HepG2 (cell line): Measurements from ENCODE around the gene WDR83. TPM values are rescaled to one million over a fixed set of nuclear protein-coding genes. Genes with fewer than 3 reads are reported as not detected.
A peak's percentile ranks its signal among the peaks of the same experiment; 100 is the strongest.

Experiments used
- AGO2 ChIP-seq: fragments of 200-400 bp; formaldehyde crosslinking; optimal IDR thresholded peaks from 2 replicates; pipeline ENCODE3; 2017; ENCODE audit warnings: mild to moderate bottlenecking, low read depth, low read length, moderate library complexity
- NCOA1 ChIP-seq: sonication (generic); formaldehyde crosslinking; IDR thresholded peaks from 2 replicates; pipeline ENCODE4 v1.9.0; 2021; ENCODE audit warnings: missing genetic modification reagents
- NR1H2 ChIP-seq: sonication (generic); formaldehyde crosslinking; IDR thresholded peaks from 2 replicates; pipeline ENCODE4 v1.8.1; 2022; ENCODE audit warnings: low read depth, missing genetic modification reagents, borderline replicate concordance
- SMYD3 ChIP-seq: sonication (generic); formaldehyde crosslinking; IDR thresholded peaks from 2 replicates; pipeline ENCODE4 v1.8.1; 2023; ENCODE audit warnings: mild to moderate bottlenecking, missing genetic modification reagents
- UBTF ChIP-seq: sonication (generic); formaldehyde crosslinking; IDR thresholded peaks from 2 replicates; pipeline ENCODE4 v1.4.0; 2020; ENCODE audit warnings: mild to moderate bottlenecking, missing genetic modification reagents
- ZNF224 ChIP-seq: sonication (generic); formaldehyde crosslinking; IDR thresholded peaks from 2 replicates; pipeline ENCODE4 v1.5.0; 2020; ENCODE audit warnings: mild to moderate bottlenecking, missing genetic modification reagents
- ZNF253 ChIP-seq: sonication (generic); formaldehyde crosslinking; IDR thresholded peaks from 2 replicates; pipeline ENCODE4 v1.8.0; 2022; ENCODE audit warnings: mild to moderate bottlenecking, missing genetic modification reagents, borderline replicate concordance
- ZNF430 ChIP-seq: sonication (generic); formaldehyde crosslinking; IDR thresholded peaks from 2 replicates; pipeline ENCODE4 v1.9.0; 2021; ENCODE audit warnings: mild to moderate bottlenecking, missing genetic modification reagents
- ZNF646 ChIP-seq: sonication (generic); formaldehyde crosslinking; IDR thresholded peaks from 2 replicates; pipeline ENCODE4 v1.9.0; 2021; ENCODE audit warnings: mild to moderate bottlenecking, missing genetic modification reagents
- polyA plus RNA-seq, 8 experiments: library from polyadenylated mRNA; depleted of rRNA in 3 of 8; stranded (reverse) in 7 of 8; unstranded in 1 of 8; fragments of >200 nt; fragmentation: Illumina TruSeq in 4 of 8; extraction: Trizol in 4 of 8; gene quantifications; 2 replicates each; pipeline versions ENCODE4 v1.2.1 to v1.2.3, GENCODE V29; 2011 to 2016; ENCODE audit warnings: low read depth in 4 of 8, missing spikeins in 1 of 8, mixed read lengths in 1 of 8; ENCODE audit not compliant: insufficient read depth in 1 of 8
- total RNA-seq, 5 experiments: library from RNA; depleted of rRNA; stranded (reverse); fragments of >200 nt; fragmentation: Illumina TruSeq; extraction: Trizol; gene quantifications; 2 replicates each; pipeline ENCODE4 v1.2.3, GENCODE V29; 2016; ENCODE audit warnings: low read depth in 1 of 5

Gene WDR83
- total and polyA plus RNA-seq, 2 of the 13 experiments (the other 11 are each of a cell fraction or from before 2014, with no cell fraction given): 4.5 to 10.7 TPM

- no peak for TF ChIP-seq ZNF646
- TF ChIP-seq ZNF253 (CRISPR knock-in tag): no peak
- TF ChIP-seq SMYD3 (CRISPR knock-in tag): 0 out of 2 replicates have a peak, but pooled peaks have one; percentile 70
- no peak for TF ChIP-seq NCOA1 (CRISPR knock-in tag)
- peak; percentile 91 for TF ChIP-seq AGO2
- peak; percentile 84 for TF ChIP-seq UBTF
- TF ChIP-seq ZNF430: 0 out of 2 replicates have a peak, but pooled peaks have one; percentile 56
- TF ChIP-seq ZNF224 (CRISPR knock-in tag): peak; percentile 51; the same call in 1 of the 2 replicates
- TF ChIP-seq NR1H2 (CRISPR knock-in tag): no peak
Measured at GRCh38 chr19:12681074-12681987, 14.7 kb downstream of the WDR83 start, which contains the start of gene DHPS (continued).
